KMS-11 (cell line): ENCODE results near the gene RIBC1.

ENCODE experiments used
- H2AFZ ChIP-seq: fragments of 200-600 bp; sonication (generic); 2 replicates; pipeline ENCODE4 v1.6.1; 2016; ENCODE audit warnings: antibody characterized with exemption, mixed run types, low read depth
- H3K27ac ChIP-seq: fragments of 200-600 bp; sonication (generic); 2 replicates; pipeline ENCODE4 v1.6.1; 2016; ENCODE audit warnings: mild to moderate bottlenecking, mixed run types
- H3K27me3 ChIP-seq: fragments of 200-600 bp; sonication (generic); 2 replicates; pipeline ENCODE4 v1.6.1; 2017; ENCODE audit warnings: mild to moderate bottlenecking, low read depth, mixed run types, moderate library complexity; ENCODE audit not compliant: insufficient read depth
- H3K36me3 ChIP-seq: fragments of 200-600 bp; sonication (generic); 2 replicates; pipeline ENCODE4 v1.6.1; 2017; ENCODE audit warnings: mild to moderate bottlenecking, mixed run types; ENCODE audit not compliant: insufficient read depth
- H3K4me1 ChIP-seq: fragments of 200-600 bp; sonication (generic); 2 replicates; pipeline ENCODE4 v1.6.1; 2016; ENCODE audit warnings: mild to moderate bottlenecking, low read depth, mixed run types; ENCODE audit not compliant: poor library complexity, severe bottlenecking
- H3K4me2 ChIP-seq: fragments of 200-600 bp; sonication (generic); 2 replicates; pipeline ENCODE4 v1.7.0; 2016; ENCODE audit warnings: mild to moderate bottlenecking, mixed run types
- H3K4me3 ChIP-seq: fragments of 200-600 bp; sonication (generic); IDR thresholded peaks from 2 replicates; pipeline ENCODE4 v1.6.1; 2017; ENCODE audit warnings: low read depth, low read length, mixed read lengths; ENCODE audit not compliant: insufficient read depth
- H3K79me2 ChIP-seq: fragments of 200-600 bp; sonication (generic); 2 replicates; pipeline ENCODE4 v1.6.1; 2016; ENCODE audit warnings: low read depth, mixed run types; ENCODE audit not compliant: insufficient read depth
- H3K9ac ChIP-seq: fragments of 200-600 bp; sonication (generic); 2 replicates; pipeline ENCODE4 v1.6.1; 2016; ENCODE audit warnings: mild to moderate bottlenecking, mixed run types
- H4K20me1 ChIP-seq: fragments of 200-600 bp; sonication (generic); 2 replicates; pipeline ENCODE4 v1.6.1; 2016; ENCODE audit warnings: mild to moderate bottlenecking, mixed run types; ENCODE audit not compliant: insufficient read depth
- CTCF ChIP-seq: fragments of 200-600 bp; sonication (generic); conservative IDR thresholded peaks from 2 replicates; pipeline ENCODE4 v1.6.1; 2017; ENCODE audit warnings: low read depth, mild to moderate bottlenecking, antibody characterized with exemption, low read length, moderate library complexity, mixed read lengths

RIBC1 gene

GRCh38 chrX:53383376-53384076 lies 39.1 kb upstream of the RIBC1 start:
- Histone ChIP-seq H3K27ac (no peak overlapping the region), H3K9ac (no peak overlapping the region), H2AFZ (no peak overlapping the region), H3K4me2 (no peak overlapping the region), H3K79me2 (no peaks in the 10 kb centered on the region), H3K36me3 (no peaks in the 10 kb centered on the region), H3K4me3 (no peak overlapping the region), H4K20me1 (no peaks in the 10 kb centered on the region), H3K4me1 (no peaks in the 10 kb centered on the region), H3K27me3 (no peaks in the 10 kb centered on the region)
- TF ChIP-seq CTCF = no peak

- Histone ChIP-seq H3K4me1 (no peaks in the 10 kb centered on the region), H3K27ac (no peak overlapping the region), H3K79me2 (no peaks in the 10 kb centered on the region), H3K36me3 (no peaks in the 10 kb centered on the region), H3K27me3 (no peaks in the 10 kb centered on the region), H3K9ac (no peak overlapping the region), H4K20me1 (no peaks in the 10 kb centered on the region), H3K4me3 (no peak overlapping the region), H3K4me2 (no peak overlapping the region), H2AFZ (no peak overlapping the region)
- TF ChIP-seq CTCF = no peak
These were observed 26.9 kb upstream of the RIBC1 start for GRCh38 chrX:53395605-53396298.

GRCh38 chrX:53398216-53398615 lies 24.5 kb upstream of the RIBC1 start:
- no peaks in the 10 kb centered on the region for H3K27me3 ChIP-seq
- H3K36me3 ChIP-seq = no peaks in the 10 kb centered on the region
- no peak for TF ChIP-seq CTCF

GRCh38 chrX:53403535-53403934 lies 19.1 kb upstream of the RIBC1 start:
- Histone ChIP-seq H4K20me1 (no peaks in the 10 kb centered on the region), H3K79me2 (no peaks in the 10 kb centered on the region), H3K27me3 (no peaks in the 10 kb centered on the region), H3K36me3 (no peaks in the 10 kb centered on the region), H3K9ac (no peak overlapping the region), H3K27ac (no peak overlapping the region), H3K4me2 (no peak overlapping the region), H2AFZ (no peak overlapping the region), H3K4me3 (no peak overlapping the region), H3K4me1 (no peaks in the 10 kb centered on the region)
- TF ChIP-seq CTCF = no peak

More at GRCh38 chrX:53398216-53398615, 24.5 kb upstream of the RIBC1 start:
- Histone ChIP-seq H3K4me1 (no peaks in the 10 kb centered on the region), H3K79me2 (no peaks in the 10 kb centered on the region), H3K9ac (no peak overlapping the region), H4K20me1 (no peaks in the 10 kb centered on the region), H3K4me3 (no peak overlapping the region), H3K27ac (no peak overlapping the region), H3K4me2 (no peak overlapping the region), H2AFZ (no peak overlapping the region)
